H1 (cell line): ENCODE data around the gene RELA. TPM values are rescaled to one million over a fixed set of nuclear protein-coding genes. Genes with fewer than 3 reads are reported as not detected.

ENCODE experiments used
- ASH2L ChIP-seq: fragments of 200-600, 300-600 bp; sonication (generic); IDR thresholded peaks from one replicate; pipeline ENCODE4 v1.7.1; 2017; ENCODE audit warnings: low read length
- ATF3 ChIP-seq: IDR thresholded peaks from 2 replicates; pipeline ENCODE4 v1.6.1; 2011; ENCODE audit warnings: low read depth, mild to moderate bottlenecking, low read length; ENCODE audit not compliant: insufficient read depth
- BACH1 ChIP-seq: IDR thresholded peaks from 2 replicates; pipeline ENCODE4 v1.6.1; 2012; ENCODE audit warnings: low read length, improper control_type of control experiment
- BRCA1 ChIP-seq: IDR thresholded peaks from 2 replicates; pipeline ENCODE4 v1.6.1; 2012; ENCODE audit warnings: low read depth, low read length, improper control_type of control experiment
- CBX8 ChIP-seq: fragments of 300-800, 300-1000 bp; sonication (generic); IDR thresholded peaks from 2 replicates; pipeline ENCODE4 v1.7.1; 2016; ENCODE audit warnings: low read depth, low read length, borderline replicate concordance
- CTBP2 ChIP-seq: IDR thresholded peaks from 2 replicates; pipeline ENCODE4 v1.7.0; 2011; ENCODE audit warnings: borderline replicate concordance, mild to moderate bottlenecking, moderate library complexity, mixed read lengths, low read length; ENCODE audit not compliant: insufficient read depth, insufficient read length
- GTF2F1 ChIP-seq: IDR thresholded peaks from 2 replicates; pipeline ENCODE4 v1.6.1; 2012; ENCODE audit warnings: low read depth, low read length, improper control_type of control experiment, borderline replicate concordance
- HDAC2 ChIP-seq, 2 experiments: fragments of 300-600 bp in 1 of 2; sonication (generic) in 1 of 2; IDR thresholded peaks; 2 replicates each; pipeline ENCODE4 v1.6.1; 2011 to 2012; ENCODE audit warnings: low read depth in 2 of 2, low read length in 2 of 2, mild to moderate bottlenecking in 2 of 2, moderate library complexity in 2 of 2, borderline replicate concordance in 1 of 2, inconsistent platforms in 1 of 2
- HDAC6 ChIP-seq: IDR thresholded peaks from one replicate; pipeline ENCODE4 v1.7.1; 2012; ENCODE audit warnings: low read depth, mild to moderate bottlenecking, inconsistent platforms, low read length, moderate library complexity
- KDM4A ChIP-seq: IDR thresholded peaks from one replicate; pipeline ENCODE4 v1.7.1; 2012; ENCODE audit warnings: low read depth, mild to moderate bottlenecking, moderate library complexity, low read length, inconsistent platforms; ENCODE audit not compliant: severe bottlenecking
- MAFK ChIP-seq: IDR thresholded peaks from 2 replicates; pipeline ENCODE4 v1.6.1; 2012; ENCODE audit warnings: low read depth, mild to moderate bottlenecking, improper control_type of control experiment, low read length
- NANOG ChIP-seq: IDR thresholded peaks from 2 replicates; pipeline ENCODE4 v1.6.1; 2011; ENCODE audit warnings: low read length, low read depth, mild to moderate bottlenecking, inconsistent platforms; ENCODE audit not compliant: insufficient read depth, poor library complexity, severe bottlenecking
- RAD21 ChIP-seq, 2 experiments: IDR thresholded peaks in 1 of 2; conservative IDR thresholded peaks in 1 of 2; 2 replicates each; pipeline ENCODE4 v1.6.1; 2011; ENCODE audit warnings: low read depth in 2 of 2, low read length in 2 of 2, improper control_type of control experiment in 1 of 2, inconsistent platforms in 1 of 2, mild to moderate bottlenecking in 1 of 2, moderate library complexity in 1 of 2
- RNF2 ChIP-seq: fragments of 200-900, 300-1000 bp; sonication (generic); IDR thresholded peaks from 2 replicates; pipeline ENCODE4 v1.7.1; 2016; ENCODE audit warnings: borderline replicate concordance, low read depth, mild to moderate bottlenecking, antibody characterized with exemption, low read length; ENCODE audit not compliant: poor library complexity, severe bottlenecking; ENCODE audit errors: missing control alignments
- SAP30 ChIP-seq: fragments of 300-600 bp; sonication (generic); IDR thresholded peaks from 2 replicates; pipeline ENCODE4 v1.7.1; 2012; ENCODE audit warnings: low read length, moderate library complexity, mild to moderate bottlenecking, inconsistent platforms; ENCODE audit not compliant: insufficient read depth, insufficient replicate concordance
- SIX5 ChIP-seq: IDR thresholded peaks from 2 replicates; pipeline ENCODE4 v1.6.1; 2011; ENCODE audit warnings: mild to moderate bottlenecking, low read depth, low read length
- SP4 ChIP-seq: IDR thresholded peaks from 2 replicates; pipeline ENCODE4 v1.6.1; 2012; ENCODE audit warnings: low read length, inconsistent platforms
- TBP ChIP-seq: IDR thresholded peaks from 2 replicates; pipeline ENCODE4 v1.6.1; 2011; ENCODE audit warnings: low read depth, low read length, improper control_type of control experiment
- TEAD4 ChIP-seq: IDR thresholded peaks from 2 replicates; pipeline ENCODE4 v1.6.1; 2012; ENCODE audit warnings: low read depth, low read length, inconsistent platforms, mixed read lengths
- YY1 ChIP-seq: IDR thresholded peaks from 2 replicates; pipeline ENCODE4 v1.6.1; 2011; ENCODE audit warnings: low read depth, mild to moderate bottlenecking, low read length
- ZNF274 ChIP-seq: IDR thresholded peaks from 2 replicates; pipeline ENCODE4 v1.7.0; 2012; ENCODE audit warnings: low read length, borderline replicate concordance; ENCODE audit errors: extremely low read depth
- polyA plus RNA-seq, 7 experiments: library from polyadenylated mRNA; depleted of rRNA in 3 of 7; stranded (reverse) in 5 of 7; unstranded in 2 of 7; fragments of >200 nt in 5 of 7; fragments of 200-250 nt in 2 of 7; gene quantifications; 1 replicate in 5 of 7; 2 replicates in 1 of 7; 4 replicates in 1 of 7; pipeline versions ENCODE4 v1.2.1 to v1.2.3, GENCODE V29; 2011 to 2013; ENCODE audit warnings: missing spikeins in 2 of 7, mixed read lengths in 2 of 7
- total RNA-seq: library from RNA; stranded (reverse); fragmentation: NEBNext Ultra II Directional; extraction: Animal tissue kit (Norgen Biotek cat#: 25700); gene quantifications from 2 replicates; pipeline ENCODE4 v1.2.1, GENCODE V29; 2021
- TF ChIP-seq, protein P1 (sequence below): IDR thresholded peaks from 2 replicates; pipeline ENCODE4 v1.6.1; 2012; ENCODE audit warnings: inconsistent platforms

RELA gene
- total and polyA plus RNA-seq, 2 of the 8 experiments (the other 6 are each of a cell fraction or from before 2014, with no cell fraction given): 21.9 to 27.5 TPM

DNA sequence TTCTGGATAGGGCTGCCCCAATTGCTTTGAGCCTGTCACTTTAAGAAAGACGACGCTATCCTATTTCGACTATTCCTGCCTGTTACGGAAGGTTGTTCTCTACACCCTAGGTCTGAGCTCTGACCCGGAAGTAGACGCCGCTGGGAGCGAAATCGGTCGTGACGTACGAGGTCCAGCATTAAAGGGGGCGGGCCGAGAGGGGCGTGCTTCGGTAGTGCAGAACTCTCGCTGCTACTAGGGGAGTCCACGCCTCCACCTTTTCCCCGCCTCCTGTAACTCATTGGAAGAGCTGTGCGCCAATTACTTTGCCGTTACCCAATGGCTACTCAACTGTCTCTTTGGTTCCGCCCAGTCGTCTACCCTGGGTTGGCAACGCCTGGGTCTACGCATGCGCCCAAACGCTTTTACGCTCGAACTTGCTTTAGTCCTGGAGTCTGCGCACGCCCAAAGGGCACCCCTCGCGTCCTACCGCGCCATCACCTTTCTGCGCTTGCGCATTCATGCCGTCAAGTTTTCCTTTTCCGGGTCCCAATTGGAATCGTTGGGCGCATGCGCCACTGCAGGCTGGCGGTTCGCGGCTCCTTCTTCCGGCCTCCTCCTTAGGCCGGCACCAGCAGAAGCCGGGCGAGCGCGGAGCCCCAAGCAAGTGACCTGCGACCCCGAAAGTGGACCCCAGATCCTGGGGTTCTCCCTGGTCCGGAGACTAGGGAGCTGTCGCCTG lies 47.3 kb downstream of the RELA start, which contains the start of gene PCNX3 (continued):
- TF ChIP-seq SAP30 (no peak), TEAD4 (no peak), ATF3 (no peak), CBX8 (no peak), HDAC6 (no peak), CTBP2 (no peak), SP4 (peak; percentile 93), BRCA1 (no peak), RAD21 (IDR thresholded peaks at IDR 0.05 in 1 of 2, conservative IDR thresholded peaks at IDR 0.05 in 1 of 2; ENCODE audit: low read depth in 2 of 2, low read length in 2 of 2) (no peak), GTF2F1 (no peak), YY1 (peak; percentile 52; the same call in 1 of the 2 replicates), KDM4A (no peak), RNF2 (no peak), ASH2L (no peak), MAFK (no peak), BACH1 (no peak), NANOG (no peak), TBP (peak; percentile 11), HDAC2 (IDR thresholded peaks at IDR 0.05; ENCODE audit: borderline replicate concordance in 1 of 2, low read depth in 2 of 2, low read length in 2 of 2) (peak in 1 of 2 experiments; percentile 54; a peak in 1 of 4 replicates), SIX5 (peak; percentile 28; the same call in 1 of the 2 replicates), ZNF274 (no peak)
- TF ChIP-seq, protein P1, sequence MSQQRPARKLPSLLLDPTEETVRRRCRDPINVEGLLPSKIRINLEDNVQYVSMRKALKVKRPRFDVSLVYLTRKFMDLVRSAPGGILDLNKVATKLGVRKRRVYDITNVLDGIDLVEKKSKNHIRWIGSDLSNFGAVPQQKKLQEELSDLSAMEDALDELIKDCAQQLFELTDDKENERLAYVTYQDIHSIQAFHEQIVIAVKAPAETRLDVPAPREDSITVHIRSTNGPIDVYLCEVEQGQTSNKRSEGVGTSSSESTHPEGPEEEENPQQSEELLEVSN: no peak
